Measurements from ENCODE around the gene C10orf143. TPM values are rescaled to one million over a fixed set of nuclear protein-coding genes. Genes with fewer than 3 reads are reported as not detected.

The C10orf143 gene
- polyA plus RNA-seq, 1 donor (not counting 4 experiments of a cell fraction or from before 2014, with no cell fraction given): 1.4 TPM

DNA sequence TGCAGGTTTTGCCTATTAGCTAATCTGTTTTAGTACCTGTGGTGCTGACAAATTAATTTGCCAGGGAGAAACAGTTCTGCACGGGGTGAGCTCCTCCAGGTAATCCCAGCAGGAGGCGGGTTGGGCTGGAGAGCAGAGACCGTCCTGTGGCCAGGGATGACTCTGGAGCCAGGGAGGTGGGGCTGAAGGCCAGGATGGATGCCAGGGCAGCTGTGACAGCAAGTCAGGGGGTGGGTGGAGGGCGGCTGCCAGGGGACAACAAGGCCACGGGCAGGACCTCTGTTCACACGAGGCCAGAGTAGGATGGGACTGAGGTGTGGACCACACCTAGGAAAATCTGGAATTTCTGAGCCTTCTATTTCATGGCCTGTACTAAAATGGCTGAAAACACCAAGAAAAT is 48.9 kb downstream of the C10orf143 start:
- no peaks in the 10 kb centered on the region for H3K9me3 ChIP-seq (ENCODE audit: control insufficient read depth, low read depth, low read length)
- no peak overlapping the region for H3K27ac ChIP-seq (ENCODE audit: control insufficient read depth, insufficient read depth, low read length)
- H3K27me3 ChIP-seq (ENCODE audit: control insufficient read depth, extremely low read depth, insufficient read depth, low read length): no peaks in the 10 kb centered on the region
- H3K36me3 ChIP-seq (ENCODE audit: control insufficient read depth in 2 of 2, extremely low read depth in 1 of 2, insufficient read depth in 2 of 2, low read length in 2 of 2): no peaks in the 10 kb centered on the region
- DNase-seq (ENCODE audit: low read depth, low spot score) (no peak), FAIRE-seq (no peak)
- no peak for TF ChIP-seq EZH2 (IDR thresholded peaks at IDR 0.05; ENCODE audit: low read length)
- TF ChIP-seq, protein P1, sequence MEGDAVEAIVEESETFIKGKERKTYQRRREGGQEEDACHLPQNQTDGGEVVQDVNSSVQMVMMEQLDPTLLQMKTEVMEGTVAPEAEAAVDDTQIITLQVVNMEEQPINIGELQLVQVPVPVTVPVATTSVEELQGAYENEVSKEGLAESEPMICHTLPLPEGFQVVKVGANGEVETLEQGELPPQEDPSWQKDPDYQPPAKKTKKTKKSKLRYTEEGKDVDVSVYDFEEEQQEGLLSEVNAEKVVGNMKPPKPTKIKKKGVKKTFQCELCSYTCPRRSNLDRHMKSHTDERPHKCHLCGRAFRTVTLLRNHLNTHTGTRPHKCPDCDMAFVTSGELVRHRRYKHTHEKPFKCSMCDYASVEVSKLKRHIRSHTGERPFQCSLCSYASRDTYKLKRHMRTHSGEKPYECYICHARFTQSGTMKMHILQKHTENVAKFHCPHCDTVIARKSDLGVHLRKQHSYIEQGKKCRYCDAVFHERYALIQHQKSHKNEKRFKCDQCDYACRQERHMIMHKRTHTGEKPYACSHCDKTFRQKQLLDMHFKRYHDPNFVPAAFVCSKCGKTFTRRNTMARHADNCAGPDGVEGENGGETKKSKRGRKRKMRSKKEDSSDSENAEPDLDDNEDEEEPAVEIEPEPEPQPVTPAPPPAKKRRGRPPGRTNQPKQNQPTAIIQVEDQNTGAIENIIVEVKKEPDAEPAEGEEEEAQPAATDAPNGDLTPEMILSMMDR (optimal IDR thresholded peaks at IDR 0.05 in 1 of 3, IDR thresholded peaks at IDR 0.05 in 1 of 3, conservative IDR thresholded peaks at IDR 0.05 in 1 of 3; ENCODE audit: extremely low read depth in 1 of 3, insufficient read depth in 2 of 3, low read length in 3 of 3): no peak
- no peak overlapping the region for H3K9ac ChIP-seq (ENCODE audit: control insufficient read depth, extremely low read depth, insufficient read depth, low read length)
- H3K9me1 ChIP-seq (ENCODE audit: control insufficient read depth, extremely low read depth, insufficient read depth, low read length): no peaks in the 10 kb centered on the region
- no peaks in the 10 kb centered on the region for H3K4me1 ChIP-seq (ENCODE audit: control insufficient read depth, extremely low read depth, insufficient read depth, low read length)
- no peak overlapping the region for H3K4me3 ChIP-seq (ENCODE audit: control insufficient read depth in 2 of 3, extremely low read depth in 1 of 3, insufficient read depth in 2 of 3, low read depth in 1 of 3, low read length in 3 of 3)
- dilution Hi-C loops (cut with MboI; ENCODE audit: extremely low pct_ligation_motif_present, low sequenced_read_pairs): no loop called here
- H2AFZ ChIP-seq (ENCODE audit: control insufficient read depth, low read length): no peak overlapping the region
- H4K20me1 ChIP-seq (ENCODE audit: control insufficient read depth, extremely low read depth, insufficient read depth, low read length): no peaks in the 10 kb centered on the region
- H3K4me2 ChIP-seq (ENCODE audit: control insufficient read depth, extremely low read depth, insufficient read depth, low read depth, low read length): no peak overlapping the region
- H3K79me2 ChIP-seq (ENCODE audit: control insufficient read depth, insufficient read depth, low read length): no peaks in the 10 kb centered on the region

DNA sequence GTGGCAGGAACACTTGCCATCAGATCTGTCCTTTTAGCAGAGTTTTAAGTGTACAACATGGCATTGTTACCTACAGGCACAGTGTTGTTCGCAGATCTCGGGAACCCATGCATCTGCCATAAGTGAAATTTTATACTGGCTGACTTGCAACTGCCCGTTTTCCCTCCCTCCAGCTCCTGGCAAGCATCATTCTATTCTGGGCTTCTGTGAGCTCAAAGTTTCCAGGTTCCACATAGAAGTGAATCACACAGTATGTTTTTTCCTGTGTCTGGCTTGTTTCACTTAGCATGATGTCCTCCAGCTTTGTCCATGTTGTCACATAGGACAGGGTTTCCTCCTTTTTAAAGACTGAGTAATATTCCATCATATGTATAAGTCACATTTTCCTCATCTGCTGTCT is 56.6 kb downstream of the C10orf143 start:
- H3K4me3 ChIP-seq (ENCODE audit: control insufficient read depth in 2 of 3, extremely low read depth in 1 of 3, insufficient read depth in 2 of 3, low read depth in 1 of 3, low read length in 3 of 3): no peak overlapping the region
- no peaks in the 10 kb centered on the region for H3K27me3 ChIP-seq (ENCODE audit: control insufficient read depth, extremely low read depth, insufficient read depth, low read length)
- no peaks in the 10 kb centered on the region for H3K36me3 ChIP-seq (ENCODE audit: control insufficient read depth in 2 of 2, extremely low read depth in 1 of 2, insufficient read depth in 2 of 2, low read length in 2 of 2)
- H3K27ac ChIP-seq (ENCODE audit: control insufficient read depth, insufficient read depth, low read length): no peak overlapping the region
- no peaks in the 10 kb centered on the region for H3K9me1 ChIP-seq (ENCODE audit: control insufficient read depth, extremely low read depth, insufficient read depth, low read length)
- DNase-seq (ENCODE audit: low read depth, low spot score) (no peak), FAIRE-seq (no peak)
- H3K4me2 ChIP-seq (ENCODE audit: control insufficient read depth, extremely low read depth, insufficient read depth, low read depth, low read length): no peak overlapping the region
- dilution Hi-C loops (cut with MboI; ENCODE audit: extremely low pct_ligation_motif_present, low sequenced_read_pairs): no loop called here
- H4K20me1 ChIP-seq (ENCODE audit: control insufficient read depth, extremely low read depth, insufficient read depth, low read length): no peaks in the 10 kb centered on the region
- H3K4me1 ChIP-seq (ENCODE audit: control insufficient read depth, extremely low read depth, insufficient read depth, low read length): no peaks in the 10 kb centered on the region
- no peak overlapping the region for H3K9ac ChIP-seq (ENCODE audit: control insufficient read depth, extremely low read depth, insufficient read depth, low read length)
- no peak for TF ChIP-seq EZH2 (IDR thresholded peaks at IDR 0.05; ENCODE audit: low read length)
- TF ChIP-seq, protein P1 (optimal IDR thresholded peaks at IDR 0.05 in 1 of 3, IDR thresholded peaks at IDR 0.05 in 1 of 3, conservative IDR thresholded peaks at IDR 0.05 in 1 of 3; ENCODE audit: extremely low read depth in 1 of 3, insufficient read depth in 2 of 3, low read length in 3 of 3): no peak
- peaks cover 2% of the 10 kb centered on the region for H3K9me3 ChIP-seq (ENCODE audit: control insufficient read depth, low read depth, low read length)
- H3K79me2 ChIP-seq (ENCODE audit: control insufficient read depth, insufficient read depth, low read length): no peaks in the 10 kb centered on the region
- H2AFZ ChIP-seq (ENCODE audit: control insufficient read depth, low read length): no peak overlapping the region
